Measurements from ENCODE around the gene KRT72.
A peak's percentile ranks its signal among the peaks of the same experiment; 100 is the strongest.

- peak in 5 of 6 experiments; percentile 17 to 28 (median 19) for TF ChIP-seq CTCF (IDR thresholded peaks at IDR 0.05)
- no peak for TF ChIP-seq POLR2A (IDR thresholded peaks at IDR 0.05)
These were observed 57.0 kb downstream of the KRT72 start for GRCh38 chr12:52543985-52544883.
